ENCODE data around the gene CLRN2. TPM values are rescaled to one million over a fixed set of nuclear protein-coding genes. Genes with fewer than 3 reads are reported as not detected.

CLRN2 gene
- total RNA-seq, 1 donor from 2014 or later: not detected

GRCh38 chr4:17477774-17478472 is 37.0 kb upstream of the CLRN2 start:
- Histone ChIP-seq H3K4me3 (no peak overlapping the region), H3K36me3 (peaks cover 1 to 15% of the 10 kb centered on the region in 2 donors), H3K4me1 (no peaks in the 10 kb centered on the region), H3K27me3 (no peaks in the 10 kb centered on the region), H3K27ac (no peak overlapping the region), H3K9me3 (peaks cover 0 to 8% of the 10 kb centered on the region in 2 donors)
- intact Hi-C loops (cut with DNase I): no loop called here
- DNase-seq (ENCODE audit: low spot score in 2 of 2): no peak
- TF ChIP-seq CTCF (IDR thresholded peaks at IDR 0.05): no peak

- no peak overlapping the region for H3K4me3 ChIP-seq
- H3K4me1 ChIP-seq: no peaks in the 10 kb centered on the region
- intact Hi-C loops (cut with DNase I): no loop called here
- no peak for DNase-seq (ENCODE audit: low spot score in 2 of 2)
- TF ChIP-seq CTCF (IDR thresholded peaks at IDR 0.05): no peak
- peaks cover 0 to 8% of the 10 kb centered on the region in 2 donors for H3K9me3 ChIP-seq
- no peak overlapping the region for H3K27ac ChIP-seq
- H3K36me3 ChIP-seq: peaks cover 20 to 34% of the 10 kb centered on the region in 2 donors
- no peaks in the 10 kb centered on the region for H3K27me3 ChIP-seq
These were observed 34.6 kb upstream of the CLRN2 start for GRCh38 chr4:17480210-17480927.

- H3K36me3 ChIP-seq: peaks cover 20 to 35% of the 10 kb centered on the region in 2 donors
- no peaks in the 10 kb centered on the region for H3K27me3 ChIP-seq
- H3K27ac ChIP-seq: no peak overlapping the region
- no peak for DNase-seq (ENCODE audit: low spot score in 2 of 2)
- intact Hi-C loops (cut with DNase I): no loop called here
- TF ChIP-seq CTCF (IDR thresholded peaks at IDR 0.05): no peak
- H3K4me1 ChIP-seq: no peaks in the 10 kb centered on the region
- H3K9me3 ChIP-seq: peaks cover 0 to 8% of the 10 kb centered on the region in 2 donors
- no peak overlapping the region for H3K4me3 ChIP-seq
These were observed 34.0 kb upstream of the CLRN2 start for GRCh38 chr4:17480955-17481354.

GRCh38 chr4:17482716-17483115 is 32.2 kb upstream of the CLRN2 start:
- Histone ChIP-seq H3K4me1 (no peaks in the 10 kb centered on the region), H3K9me3 (peaks cover 0 to 8% of the 10 kb centered on the region in 2 donors), H3K27me3 (no peaks in the 10 kb centered on the region), H3K27ac (no peak overlapping the region), H3K36me3 (peaks cover 35 to 49% of the 10 kb centered on the region in 2 donors), H3K4me3 (no peak overlapping the region)
- no peak for TF ChIP-seq CTCF (IDR thresholded peaks at IDR 0.05)
- intact Hi-C loops (cut with DNase I): no loop called here
- DNase-seq (ENCODE audit: low spot score in 2 of 2): no peak

- Histone ChIP-seq H3K4me3 (no peak overlapping the region), H3K36me3 (peaks cover 55 to 66% of the 10 kb centered on the region in 2 donors), H3K9me3 (no peaks in the 10 kb centered on the region), H3K4me1 (no peaks in the 10 kb centered on the region), H3K27ac (no peak overlapping the region), H3K27me3 (no peaks in the 10 kb centered on the region)
- intact Hi-C loops (cut with DNase I): no loop called here
- no peak for TF ChIP-seq CTCF (IDR thresholded peaks at IDR 0.05)
- DNase-seq (ENCODE audit: low spot score in 2 of 2): no peak
These were observed 25.8 kb upstream of the CLRN2 start for GRCh38 chr4:17489123-17489522.
